ENCODE measurements around the gene TANK. TPM values are rescaled to one million over a fixed set of nuclear protein-coding genes. Genes with fewer than 3 reads are reported as not detected.
"Not testable (repeated sequence)": the region's sequence is repeated elsewhere in the genome, so short reads cannot be mapped to it uniquely, and the experiment has no call there.

The TANK gene
- total RNA-seq, 4 donors from 2014 or later: 34.8 to 83.7 (median 60.7) TPM

DNA sequence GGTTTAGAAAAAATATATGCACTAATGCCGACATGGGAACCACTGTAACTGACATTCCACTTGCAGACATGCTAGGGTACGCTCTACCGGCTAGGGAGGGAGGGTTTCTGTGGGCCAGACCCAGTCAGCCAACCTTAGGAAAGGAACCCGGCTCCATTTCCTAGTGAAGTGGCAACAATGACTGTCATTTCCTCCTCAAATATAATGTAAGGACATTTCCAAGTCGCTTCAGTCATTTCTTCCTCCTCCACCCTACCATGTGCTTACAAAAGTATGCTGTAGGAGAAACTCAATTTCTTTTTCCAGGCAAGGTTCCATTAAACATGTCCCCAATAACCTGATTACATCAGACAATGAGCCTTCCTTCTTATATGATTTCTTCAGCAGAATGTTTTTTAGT lies 83.7 kb downstream of the TANK start:
- Histone ChIP-seq H3K4me3 (peak overlapping the region; percentile 44 to 68 (median 50)), H3K27me3 (no peaks in the 10 kb centered on the region), H3K9me3 (no peaks in the 10 kb centered on the region), H3K4me1 (peaks cover 0 to 26% (median 0%) of the 10 kb centered on the region in 3 donors), H3K27ac (peak overlapping the region; percentile 71 to 85 (median 82)), H3K36me3 (no peaks in the 10 kb centered on the region)
- intact Hi-C loops (cut with DNase I): no loop called here
- TF ChIP-seq POLR2A (IDR thresholded peaks at IDR 0.05): no peak
- TF ChIP-seq, protein P1, sequence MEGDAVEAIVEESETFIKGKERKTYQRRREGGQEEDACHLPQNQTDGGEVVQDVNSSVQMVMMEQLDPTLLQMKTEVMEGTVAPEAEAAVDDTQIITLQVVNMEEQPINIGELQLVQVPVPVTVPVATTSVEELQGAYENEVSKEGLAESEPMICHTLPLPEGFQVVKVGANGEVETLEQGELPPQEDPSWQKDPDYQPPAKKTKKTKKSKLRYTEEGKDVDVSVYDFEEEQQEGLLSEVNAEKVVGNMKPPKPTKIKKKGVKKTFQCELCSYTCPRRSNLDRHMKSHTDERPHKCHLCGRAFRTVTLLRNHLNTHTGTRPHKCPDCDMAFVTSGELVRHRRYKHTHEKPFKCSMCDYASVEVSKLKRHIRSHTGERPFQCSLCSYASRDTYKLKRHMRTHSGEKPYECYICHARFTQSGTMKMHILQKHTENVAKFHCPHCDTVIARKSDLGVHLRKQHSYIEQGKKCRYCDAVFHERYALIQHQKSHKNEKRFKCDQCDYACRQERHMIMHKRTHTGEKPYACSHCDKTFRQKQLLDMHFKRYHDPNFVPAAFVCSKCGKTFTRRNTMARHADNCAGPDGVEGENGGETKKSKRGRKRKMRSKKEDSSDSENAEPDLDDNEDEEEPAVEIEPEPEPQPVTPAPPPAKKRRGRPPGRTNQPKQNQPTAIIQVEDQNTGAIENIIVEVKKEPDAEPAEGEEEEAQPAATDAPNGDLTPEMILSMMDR (IDR thresholded peaks at IDR 0.05): no peak
- no peak for DNase-seq
- WGBS, 2 donors: 40 to 51% methylated on average over 5 of the region's 5 CpGs

GRCh38 chr2:161244387-161245260 lies 84.4 kb downstream of the TANK start:
- peak; percentile 2 for DNase-seq
- TF ChIP-seq, protein P1 (IDR thresholded peaks at IDR 0.05): peak in 3 of 6 experiments; percentile 20 to 36 (median 30)
- peak in 2 of 4 donors; percentile 36 to 62 for TF ChIP-seq POLR2A (IDR thresholded peaks at IDR 0.05)
- H3K27me3 ChIP-seq; H3K36me3 ChIP-seq; intact Hi-C loops (cut with DNase I); H3K9me3 ChIP-seq: not testable (repeated sequence)
- Histone ChIP-seq H3K4me3 (peak overlapping the region; percentile 44 to 68 (median 50)), H3K27ac (peak overlapping the region; percentile 71 to 85 (median 82)), H3K4me1 (peaks cover 0 to 19% (median 0%) of the 10 kb centered on the region in 3 donors)
- 29 to 33% methylated on average over 14 to 16 of the region's 53 CpGs for WGBS, 2 donors

DNA sequence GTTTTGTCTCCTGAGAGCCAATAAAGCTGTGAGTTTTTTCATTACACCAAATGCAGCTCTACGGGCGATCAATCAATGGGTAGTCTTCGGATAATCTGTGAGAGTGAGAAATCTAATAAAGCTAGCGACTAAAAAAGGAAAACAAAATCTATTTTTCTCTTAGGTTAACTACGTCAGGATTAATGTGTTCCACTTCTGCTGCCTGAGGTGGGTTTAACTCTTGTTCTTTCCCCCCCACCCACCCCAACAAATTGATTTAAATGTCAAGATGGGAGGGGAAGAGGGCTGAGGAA lies 85.0 kb downstream of the TANK start:
- intact Hi-C loops (cut with DNase I): no loop called here
- DNase-seq: no peak
- peak overlapping the region; percentile 44 to 68 (median 50) for H3K4me3 ChIP-seq
- peaks cover 0 to 19% (median 0%) of the 10 kb centered on the region in 3 donors for H3K4me1 ChIP-seq
- H3K9me3 ChIP-seq: no peaks in the 10 kb centered on the region
- WGBS, 2 donors: 38 to 43% methylated on average over 5 of the region's 5 CpGs
- no peaks in the 10 kb centered on the region for H3K27me3 ChIP-seq
- peak overlapping the region in 3 of 4 donors; percentile 81 to 85 (median 84) for H3K27ac ChIP-seq
- no peaks in the 10 kb centered on the region for H3K36me3 ChIP-seq
- no peak for TF ChIP-seq POLR2A (IDR thresholded peaks at IDR 0.05)
- TF ChIP-seq, protein P1 (IDR thresholded peaks at IDR 0.05): no peak

GRCh38 chr2:161245671-161246070 lies 85.4 kb downstream of the TANK start:
- TF ChIP-seq, protein P1 (IDR thresholded peaks at IDR 0.05): no peak
- no peak for TF ChIP-seq POLR2A (IDR thresholded peaks at IDR 0.05)
- DNase-seq: no peak
- Histone ChIP-seq H3K36me3 (no peaks in the 10 kb centered on the region), H3K4me1 (peaks cover 0 to 19% (median 0%) of the 10 kb centered on the region in 3 donors), H3K9me3 (no peaks in the 10 kb centered on the region), H3K4me3 (peak overlapping the region in 3 of 4 donors; percentile 44 to 68 (median 55)), H3K27ac (peak overlapping the region in 1 of 4 donors; percentile 81), H3K27me3 (no peaks in the 10 kb centered on the region)
- 29 to 40% methylated on average over 2 of the region's 2 CpGs for WGBS, 2 donors
- intact Hi-C loops (cut with DNase I): no loop called here

DNA sequence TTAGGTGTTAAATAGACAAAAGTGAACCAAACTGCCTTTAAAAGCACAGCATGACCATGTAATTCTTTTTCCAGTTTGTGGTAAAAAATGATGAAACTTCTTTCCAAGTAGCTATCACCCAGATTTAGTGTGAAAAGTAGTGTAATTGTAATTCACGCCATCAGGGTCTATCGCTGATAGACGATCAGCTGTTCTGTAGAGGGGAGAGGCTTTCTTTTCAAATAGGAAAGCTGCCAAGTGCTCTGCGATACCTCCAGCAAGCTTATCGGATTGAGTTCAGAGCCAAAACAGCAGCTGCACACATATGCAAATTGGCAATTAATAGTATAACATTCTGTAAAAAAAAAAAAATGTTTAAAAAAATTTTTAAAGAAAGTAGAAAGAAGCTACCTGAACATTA lies 86.1 kb downstream of the TANK start:
- TF ChIP-seq, protein P1 (IDR thresholded peaks at IDR 0.05): no peak
- no peak for TF ChIP-seq POLR2A (IDR thresholded peaks at IDR 0.05)
- WGBS, 2 donors: 87 to 89% methylated on average over 5 of the region's 5 CpGs
- Histone ChIP-seq H3K4me1 (peaks cover 0 to 19% (median 0%) of the 10 kb centered on the region in 3 donors), H3K4me3 (no peak overlapping the region), H3K36me3 (no peaks in the 10 kb centered on the region), H3K27ac (no peak overlapping the region), H3K9me3 (no peaks in the 10 kb centered on the region), H3K27me3 (no peaks in the 10 kb centered on the region)
- intact Hi-C loops (cut with DNase I): no loop called here
- DNase-seq: no peak

All from esophagus squamous epithelium (tissue), 5 donors.